PC-3 (cell line): ENCODE data around the gene CHTOP.

Experiments used
- EZH2 ChIP-seq: fragments of 300-600 bp; sonication (generic); IDR thresholded peaks from one replicate; pipeline ENCODE4 v1.6.1; 2017; ENCODE audit warnings: antibody characterized with exemption, mild to moderate bottlenecking, low read length; ENCODE audit not compliant: unreplicated experiment
- TF ChIP-seq, protein P1 (sequence below): fragments of 300-600 bp; sonication (generic); conservative IDR thresholded peaks from 2 replicates; pipeline ENCODE4 v1.5.1; 2017; ENCODE audit warnings: antibody characterized with exemption, low read depth, mild to moderate bottlenecking, low read length

DNA sequence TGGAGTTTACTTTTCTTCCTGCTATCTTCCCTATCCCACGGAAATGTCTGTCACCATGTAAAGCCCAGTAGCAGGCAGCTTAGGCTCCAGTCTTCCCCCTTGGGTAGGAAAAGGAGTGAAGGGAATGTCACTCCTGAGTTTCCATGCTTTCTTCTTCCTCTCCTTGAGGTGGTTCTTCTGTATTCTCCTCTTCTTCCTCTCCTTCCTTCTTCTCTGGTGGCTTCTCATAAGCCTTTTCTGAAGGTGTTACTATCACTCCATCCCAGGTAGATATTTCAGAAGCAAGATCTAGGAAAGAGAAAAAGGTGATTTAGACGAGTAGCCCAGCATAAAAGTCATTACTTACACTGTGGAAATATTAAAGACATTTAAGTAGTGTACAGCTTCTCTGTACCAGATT, 28.4 kb downstream of the CHTOP start:
- TF ChIP-seq, protein P1, sequence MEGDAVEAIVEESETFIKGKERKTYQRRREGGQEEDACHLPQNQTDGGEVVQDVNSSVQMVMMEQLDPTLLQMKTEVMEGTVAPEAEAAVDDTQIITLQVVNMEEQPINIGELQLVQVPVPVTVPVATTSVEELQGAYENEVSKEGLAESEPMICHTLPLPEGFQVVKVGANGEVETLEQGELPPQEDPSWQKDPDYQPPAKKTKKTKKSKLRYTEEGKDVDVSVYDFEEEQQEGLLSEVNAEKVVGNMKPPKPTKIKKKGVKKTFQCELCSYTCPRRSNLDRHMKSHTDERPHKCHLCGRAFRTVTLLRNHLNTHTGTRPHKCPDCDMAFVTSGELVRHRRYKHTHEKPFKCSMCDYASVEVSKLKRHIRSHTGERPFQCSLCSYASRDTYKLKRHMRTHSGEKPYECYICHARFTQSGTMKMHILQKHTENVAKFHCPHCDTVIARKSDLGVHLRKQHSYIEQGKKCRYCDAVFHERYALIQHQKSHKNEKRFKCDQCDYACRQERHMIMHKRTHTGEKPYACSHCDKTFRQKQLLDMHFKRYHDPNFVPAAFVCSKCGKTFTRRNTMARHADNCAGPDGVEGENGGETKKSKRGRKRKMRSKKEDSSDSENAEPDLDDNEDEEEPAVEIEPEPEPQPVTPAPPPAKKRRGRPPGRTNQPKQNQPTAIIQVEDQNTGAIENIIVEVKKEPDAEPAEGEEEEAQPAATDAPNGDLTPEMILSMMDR: no peak
- no peak for TF ChIP-seq EZH2
